ENCODE data around the gene FAM210B. TPM values are rescaled to one million over a fixed set of nuclear protein-coding genes. Genes with fewer than 3 reads are reported as not detected.

Gene FAM210B
- total and polyA plus RNA-seq, 2 of the 13 experiments (the other 11 are each of a cell fraction or from before 2014, with no cell fraction given) = 75.9 to 107 TPM

GRCh38 chr20:56411759-56412472 is 53.1 kb downstream of the FAM210B start, which contains the start of gene CASS4 (continued):
- TF ChIP-seq HMGXB3 (CRISPR knock-in tag; IDR thresholded peaks at IDR 0.05; ENCODE audit: borderline replicate concordance) = no peak
- TF ChIP-seq MEIS2 (CRISPR knock-in tag; IDR thresholded peaks at IDR 0.05) = no peak
- no peak for TF ChIP-seq ZNF337 (CRISPR knock-in tag; IDR thresholded peaks at IDR 0.05; ENCODE audit: borderline replicate concordance, low read depth)
- no peak for TF ChIP-seq SOX6 (IDR thresholded peaks at IDR 0.05)
- peak; percentile 42; the same call in 1 of the 2 replicates for TF ChIP-seq SOX6 (CRISPR knock-in tag; IDR thresholded peaks at IDR 0.05)
- no peak for TF ChIP-seq CHD4 (IDR thresholded peaks at IDR 0.05; ENCODE audit: borderline replicate concordance, low read length)
- no peak for TF ChIP-seq ATM (IDR thresholded peaks at IDR 0.05; ENCODE audit: borderline replicate concordance)
- no peak for TF ChIP-seq SOX5 (CRISPR knock-in tag; IDR thresholded peaks at IDR 0.05; ENCODE audit: borderline replicate concordance)
- TF ChIP-seq ZNF264 (CRISPR knock-in tag; IDR thresholded peaks at IDR 0.05) = no peak
- no peak for TF ChIP-seq ZBTB42 (CRISPR knock-in tag; IDR thresholded peaks at IDR 0.05)
- TF ChIP-seq ZNF101 (CRISPR knock-in tag; IDR thresholded peaks at IDR 0.05; ENCODE audit: borderline replicate concordance, low read depth) = no peak
- no peak for TF ChIP-seq MBD4 (IDR thresholded peaks at IDR 0.05; ENCODE audit: borderline replicate concordance, low read length)
- no peak for TF ChIP-seq SP2 (CRISPR knock-in tag; IDR thresholded peaks at IDR 0.05)
- TF ChIP-seq ZFP36L1 (CRISPR knock-in tag; IDR thresholded peaks at IDR 0.05) = no peak
- no peak for TF ChIP-seq KMT2B (CRISPR knock-in tag; IDR thresholded peaks at IDR 0.05)
- TF ChIP-seq PPARG (CRISPR knock-in tag; conservative IDR thresholded peaks at IDR 0.05) = 0 out of 2 replicates have a peak, but pooled peaks have one; percentile 50
- TF ChIP-seq, protein P1, sequence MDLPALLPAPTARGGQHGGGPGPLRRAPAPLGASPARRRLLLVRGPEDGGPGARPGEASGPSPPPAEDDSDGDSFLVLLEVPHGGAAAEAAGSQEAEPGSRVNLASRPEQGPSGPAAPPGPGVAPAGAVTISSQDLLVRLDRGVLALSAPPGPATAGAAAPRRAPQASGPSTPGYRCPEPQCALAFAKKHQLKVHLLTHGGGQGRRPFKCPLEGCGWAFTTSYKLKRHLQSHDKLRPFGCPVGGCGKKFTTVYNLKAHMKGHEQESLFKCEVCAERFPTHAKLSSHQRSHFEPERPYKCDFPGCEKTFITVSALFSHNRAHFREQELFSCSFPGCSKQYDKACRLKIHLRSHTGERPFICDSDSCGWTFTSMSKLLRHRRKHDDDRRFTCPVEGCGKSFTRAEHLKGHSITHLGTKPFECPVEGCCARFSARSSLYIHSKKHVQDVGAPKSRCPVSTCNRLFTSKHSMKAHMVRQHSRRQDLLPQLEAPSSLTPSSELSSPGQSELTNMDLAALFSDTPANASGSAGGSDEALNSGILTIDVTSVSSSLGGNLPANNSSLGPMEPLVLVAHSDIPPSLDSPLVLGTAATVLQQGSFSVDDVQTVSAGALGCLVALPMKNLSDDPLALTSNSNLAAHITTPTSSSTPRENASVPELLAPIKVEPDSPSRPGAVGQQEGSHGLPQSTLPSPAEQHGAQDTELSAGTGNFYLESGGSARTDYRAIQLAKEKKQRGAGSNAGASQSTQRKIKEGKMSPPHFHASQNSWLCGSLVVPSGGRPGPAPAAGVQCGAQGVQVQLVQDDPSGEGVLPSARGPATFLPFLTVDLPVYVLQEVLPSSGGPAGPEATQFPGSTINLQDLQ (CRISPR knock-in tag; IDR thresholded peaks at IDR 0.05) = no peak
- peak; percentile 49; the same call in 1 of the 2 replicates for TF ChIP-seq MAX (IDR thresholded peaks at IDR 0.05)
- TF ChIP-seq ZNF674 (CRISPR knock-in tag; IDR thresholded peaks at IDR 0.05; ENCODE audit: low read depth) = no peak
- TF ChIP-seq ZNF850 (CRISPR knock-in tag; conservative IDR thresholded peaks at IDR 0.05) = no peak
